Measurements from ENCODE around the gene TBRG1.

Gene TBRG1, protein sequence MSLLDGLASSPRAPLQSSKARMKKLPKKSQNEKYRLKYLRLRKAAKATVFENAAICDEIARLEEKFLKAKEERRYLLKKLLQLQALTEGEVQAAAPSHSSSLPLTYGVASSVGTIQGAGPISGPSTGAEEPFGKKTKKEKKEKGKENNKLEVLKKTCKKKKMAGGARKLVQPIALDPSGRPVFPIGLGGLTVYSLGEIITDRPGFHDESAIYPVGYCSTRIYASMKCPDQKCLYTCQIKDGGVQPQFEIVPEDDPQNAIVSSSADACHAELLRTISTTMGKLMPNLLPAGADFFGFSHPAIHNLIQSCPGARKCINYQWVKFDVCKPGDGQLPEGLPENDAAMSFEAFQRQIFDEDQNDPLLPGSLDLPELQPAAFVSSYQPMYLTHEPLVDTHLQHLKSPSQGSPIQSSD

GRCh38 chr11:124622531-124623451, at the start of gene TBRG1:
TBRG1 (plus strand) TSS chr11:124622864; CDS start chr11:124623084, 220 bp downstream.
- peak within 1 kb of the TSS; percentile 96 for H3K4me3 ChIP-seq (ENCODE audit: low read depth, low read length)
- DNase-seq (ENCODE audit: low read depth): peak; percentile 95
- TF ChIP-seq CTCF (IDR thresholded peaks at IDR 0.05; ENCODE audit: low read depth, low read length) (no peak), POLR2A (IDR thresholded peaks at IDR 0.05; ENCODE audit: extremely low read depth, insufficient read length) (peak; percentile 91), MYC (IDR thresholded peaks at IDR 0.05; ENCODE audit: low read depth, low read length) (no peak; the same call in 1 of the 2 replicates)
- TF ChIP-seq, protein P1, sequence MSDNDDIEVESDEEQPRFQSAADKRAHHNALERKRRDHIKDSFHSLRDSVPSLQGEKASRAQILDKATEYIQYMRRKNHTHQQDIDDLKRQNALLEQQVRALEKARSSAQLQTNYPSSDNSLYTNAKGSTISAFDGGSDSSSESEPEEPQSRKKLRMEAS (IDR thresholded peaks at IDR 0.05; ENCODE audit: low read depth, low read length): peak; percentile 10; the same call in 1 of the 2 replicates

GRCh38 chr11:124577716-124578427, 44.8 kb upstream of the TBRG1 start:
- no peak for TF ChIP-seq MYC (IDR thresholded peaks at IDR 0.05; ENCODE audit: low read depth, low read length)
- TF ChIP-seq POLR2A (IDR thresholded peaks at IDR 0.05; ENCODE audit: extremely low read depth, insufficient read length): no peak
- TF ChIP-seq, protein P1 (IDR thresholded peaks at IDR 0.05; ENCODE audit: low read depth, low read length): no peak
- no peak for TF ChIP-seq CTCF (IDR thresholded peaks at IDR 0.05; ENCODE audit: low read depth, low read length)
- no peak for DNase-seq (ENCODE audit: low read depth)
- H3K4me3 ChIP-seq (ENCODE audit: low read depth, low read length): no peak overlapping the region

DNA sequence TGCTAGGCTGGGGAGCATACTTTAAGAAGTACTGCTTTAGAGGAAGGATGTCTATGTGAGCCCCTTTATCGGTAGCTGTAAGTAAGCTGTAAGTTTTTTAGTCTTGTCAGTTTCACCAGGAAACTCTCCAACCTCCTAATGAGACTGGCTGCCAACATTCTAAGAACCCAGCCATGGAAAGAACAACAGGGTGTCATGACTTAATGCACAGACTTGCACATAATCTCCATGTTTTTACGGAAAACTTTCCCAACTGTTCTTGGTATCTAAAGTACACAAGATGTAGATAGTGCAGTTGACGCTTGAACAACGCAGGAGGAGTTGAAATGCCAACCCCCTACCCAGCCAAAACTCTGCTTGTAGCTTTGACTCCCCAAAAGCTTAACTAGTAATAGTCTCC, 43.9 kb upstream of the TBRG1 start:
- TF ChIP-seq, protein P1 (IDR thresholded peaks at IDR 0.05; ENCODE audit: low read depth, low read length): no peak
- no peak for TF ChIP-seq MYC (IDR thresholded peaks at IDR 0.05; ENCODE audit: low read depth, low read length)
- TF ChIP-seq POLR2A (IDR thresholded peaks at IDR 0.05; ENCODE audit: extremely low read depth, insufficient read length): no peak
- no peak for TF ChIP-seq CTCF (IDR thresholded peaks at IDR 0.05; ENCODE audit: low read depth, low read length)
- H3K4me3 ChIP-seq (ENCODE audit: low read depth, low read length): no peak overlapping the region
- DNase-seq (ENCODE audit: low read depth): no peak

DNA sequence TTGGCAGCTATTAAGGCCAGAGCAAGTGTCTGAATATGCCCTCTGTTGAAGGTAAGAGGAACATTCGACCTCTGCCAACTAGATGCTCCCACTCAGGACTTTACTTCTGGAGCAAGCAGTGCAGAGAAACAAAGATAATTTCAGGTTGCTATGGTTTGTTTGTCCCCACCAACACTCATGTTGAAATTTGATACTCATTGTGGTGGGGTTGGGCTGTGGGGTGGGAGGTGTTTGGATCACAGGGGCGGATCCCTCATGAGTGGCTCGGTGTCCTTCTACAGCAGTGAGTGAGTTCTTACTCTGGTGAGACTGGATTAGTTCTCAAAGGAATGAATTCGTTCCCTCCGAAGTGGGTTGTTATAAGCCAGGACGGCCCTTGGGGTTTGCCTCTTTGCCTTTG, 40.8 kb upstream of the TBRG1 start:
- TF ChIP-seq CTCF (IDR thresholded peaks at IDR 0.05; ENCODE audit: low read depth, low read length) (no peak), POLR2A (IDR thresholded peaks at IDR 0.05; ENCODE audit: extremely low read depth, insufficient read length) (no peak), MYC (IDR thresholded peaks at IDR 0.05; ENCODE audit: low read depth, low read length) (no peak)
- TF ChIP-seq, protein P1 (IDR thresholded peaks at IDR 0.05; ENCODE audit: low read depth, low read length): no peak
- no peak for DNase-seq (ENCODE audit: low read depth)
- no peak overlapping the region for H3K4me3 ChIP-seq (ENCODE audit: low read depth, low read length)

GRCh38 chr11:124582565-124582964, 40.1 kb upstream of the TBRG1 start:
- TF ChIP-seq MYC (IDR thresholded peaks at IDR 0.05; ENCODE audit: low read depth, low read length) (no peak), CTCF (IDR thresholded peaks at IDR 0.05; ENCODE audit: low read depth, low read length) (no peak), POLR2A (IDR thresholded peaks at IDR 0.05; ENCODE audit: extremely low read depth, insufficient read length) (no peak)
- DNase-seq (ENCODE audit: low read depth): no peak
- H3K4me3 ChIP-seq (ENCODE audit: low read depth, low read length): no peak overlapping the region

Measured in NB4 (cell line).